VCaP (cell line): ENCODE data around the gene MKS1.

Source experiments
- H3K27ac ChIP-seq: fragments of 450-650 bp; 2 replicates; pipeline ENCODE4 v1.5.1; 2017
- CTCF ChIP-seq: fragments of 450-650 bp; conservative IDR thresholded peaks from 2 replicates; pipeline ENCODE4 v1.5.1; 2017; ENCODE audit warnings: mild to moderate bottlenecking, moderate library complexity

MKS1 gene

DNA sequence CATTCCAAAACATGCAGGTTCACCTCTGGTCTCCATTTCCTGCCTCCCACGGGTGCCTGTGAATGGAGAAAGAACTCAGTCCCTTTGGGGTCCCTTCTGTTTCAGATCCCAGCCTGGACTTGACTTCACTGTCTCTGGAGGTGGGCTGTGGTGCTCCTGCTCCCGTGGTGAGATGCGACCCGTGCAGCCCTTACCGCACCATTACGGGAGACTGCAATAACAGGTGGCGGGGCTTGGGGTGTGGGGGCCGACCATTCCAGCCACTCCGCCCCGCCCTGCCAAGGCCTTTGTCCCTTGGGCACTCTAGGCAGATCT lies 29.9 kb upstream of the MKS1 start:
- no peak overlapping the region for H3K27ac ChIP-seq
- TF ChIP-seq CTCF = no peak

- H3K27ac ChIP-seq = no peak overlapping the region
- TF ChIP-seq CTCF = no peak
Measured at GRCh38 chr17:58247511-58248363, 28.7 kb upstream of the MKS1 start.

DNA sequence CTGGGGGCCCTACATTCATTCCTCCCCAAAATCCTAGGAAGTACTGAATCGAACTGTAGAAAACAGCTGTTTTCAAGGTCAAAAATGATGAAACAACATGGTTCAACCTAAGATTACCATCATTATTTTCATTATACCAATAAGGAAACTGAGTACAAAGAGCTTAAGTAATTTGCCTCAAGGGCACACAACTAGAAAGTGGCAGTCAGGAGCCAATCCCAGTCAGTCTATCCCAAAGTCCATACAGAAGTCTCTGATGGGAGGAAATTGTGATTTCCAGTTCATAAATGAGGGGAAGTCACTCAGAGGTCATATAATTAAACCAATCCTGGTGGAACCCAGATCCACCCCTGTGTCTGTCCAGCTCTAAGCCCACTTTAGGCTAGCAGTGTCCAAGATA lies 27.7 kb upstream of the MKS1 start:
- no peak overlapping the region for H3K27ac ChIP-seq
- TF ChIP-seq CTCF = no peak

GRCh38 chr17:58246104-58246740 lies 27.2 kb upstream of the MKS1 start:
- TF ChIP-seq CTCF = no peak
- H3K27ac ChIP-seq = no peak overlapping the region

GRCh38 chr17:58245428-58246103 lies 26.5 kb upstream of the MKS1 start:
- no peak for TF ChIP-seq CTCF

DNA sequence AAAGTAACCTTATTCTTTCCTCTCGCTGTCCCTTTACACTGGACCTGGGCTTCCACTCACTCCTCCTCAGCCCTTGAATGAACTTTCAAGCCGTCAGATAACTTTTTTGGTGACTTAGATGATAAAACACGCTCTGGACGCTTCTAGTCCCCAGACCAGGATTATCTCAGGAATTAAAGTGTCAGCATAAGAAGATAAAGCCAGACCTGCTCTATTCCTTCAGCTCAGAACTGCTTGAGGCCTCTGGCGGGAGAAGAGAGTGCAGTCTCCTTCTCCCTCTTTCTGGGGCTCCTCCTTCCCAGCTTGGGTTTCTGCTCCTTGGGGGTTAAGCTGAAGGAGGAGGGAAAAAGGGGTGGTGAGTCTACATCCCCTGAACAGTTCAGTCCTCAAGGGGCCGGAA lies 25.9 kb upstream of the MKS1 start:
- H3K27ac ChIP-seq = no peak overlapping the region
- TF ChIP-seq CTCF = no peak

More at GRCh38 chr17:58245428-58246103, 26.5 kb upstream of the MKS1 start:
- H3K27ac ChIP-seq = no peak overlapping the region

DNA sequence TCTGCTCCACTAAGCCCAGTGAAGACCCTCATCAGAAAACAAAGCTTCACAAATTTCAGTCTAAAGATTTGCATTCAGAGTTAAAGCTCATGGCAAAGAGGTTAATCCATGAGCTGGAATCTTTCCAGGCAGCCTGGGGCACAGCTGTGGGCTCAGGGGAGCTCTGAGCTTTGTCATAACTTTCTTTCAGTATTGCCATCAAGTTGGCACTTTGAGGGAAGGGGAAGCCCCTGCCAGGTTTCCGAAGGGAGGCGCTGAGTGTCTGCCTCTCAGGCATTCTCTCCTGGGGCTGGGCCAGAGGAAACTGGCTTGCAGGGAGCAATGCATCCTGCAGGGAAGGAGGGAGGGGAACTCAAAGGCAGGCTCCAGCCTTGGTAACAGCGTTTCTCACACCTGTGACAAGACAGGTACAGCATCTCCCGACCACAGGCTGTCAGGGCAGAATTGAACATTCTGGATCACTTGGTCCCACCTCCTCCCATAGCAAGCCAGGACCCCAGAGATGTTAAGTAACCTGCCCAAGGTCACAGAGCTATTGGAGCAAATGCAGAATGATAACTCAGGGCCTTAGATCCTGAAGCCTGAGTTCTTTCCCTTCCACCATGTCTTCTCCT lies 23.2 kb upstream of the MKS1 start:
- H3K27ac ChIP-seq = no peak overlapping the region
- no peak for TF ChIP-seq CTCF
